IMR-90 (cell line): Measurements from ENCODE around the gene RGS3.

Experiments used
- CEBPB ChIP-seq: IDR thresholded peaks from 2 replicates; pipeline ENCODE4 v1.6.1; 2012; ENCODE audit warnings: low read depth, low read length, improper control_type of control experiment
- POLR2A ChIP-seq: IDR thresholded peaks from 2 replicates; pipeline ENCODE4 v1.6.1; 2012; ENCODE audit warnings: mild to moderate bottlenecking, low read depth, low read length
- TF ChIP-seq, protein P1 (sequence below): conservative IDR thresholded peaks from 2 replicates; pipeline ENCODE4 v1.5.1; 2012; ENCODE audit warnings: mild to moderate bottlenecking, low read depth, low read length, improper control_type of control experiment

DNA sequence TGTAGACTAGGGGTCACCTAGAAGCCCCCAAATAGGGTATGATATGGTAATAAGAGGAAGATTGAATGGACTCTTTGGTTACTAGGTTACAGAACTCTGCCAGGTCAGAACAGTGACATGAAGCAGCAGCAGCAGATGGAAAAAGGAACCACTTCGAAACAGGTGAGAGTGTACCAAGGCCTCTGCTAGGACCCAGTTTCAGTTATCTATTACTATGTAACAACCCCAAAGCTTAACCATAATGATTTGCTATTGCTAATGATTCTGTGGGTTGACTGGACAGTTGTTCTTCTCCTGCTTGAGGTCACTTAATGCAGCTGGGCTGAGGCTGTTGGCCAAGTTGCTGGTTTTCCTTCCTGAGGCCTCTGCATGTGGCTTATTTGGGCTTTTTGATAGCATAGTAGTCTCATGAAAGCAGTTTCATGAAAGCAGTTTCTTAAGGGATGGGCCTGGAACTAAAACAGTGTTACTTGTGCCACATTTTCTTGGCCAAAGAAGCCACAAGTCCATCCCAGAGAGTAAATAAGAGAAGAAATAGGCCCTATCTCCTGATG is 35.4 kb upstream of the RGS3 start:
- TF ChIP-seq POLR2A = no peak
- TF ChIP-seq, protein P1, sequence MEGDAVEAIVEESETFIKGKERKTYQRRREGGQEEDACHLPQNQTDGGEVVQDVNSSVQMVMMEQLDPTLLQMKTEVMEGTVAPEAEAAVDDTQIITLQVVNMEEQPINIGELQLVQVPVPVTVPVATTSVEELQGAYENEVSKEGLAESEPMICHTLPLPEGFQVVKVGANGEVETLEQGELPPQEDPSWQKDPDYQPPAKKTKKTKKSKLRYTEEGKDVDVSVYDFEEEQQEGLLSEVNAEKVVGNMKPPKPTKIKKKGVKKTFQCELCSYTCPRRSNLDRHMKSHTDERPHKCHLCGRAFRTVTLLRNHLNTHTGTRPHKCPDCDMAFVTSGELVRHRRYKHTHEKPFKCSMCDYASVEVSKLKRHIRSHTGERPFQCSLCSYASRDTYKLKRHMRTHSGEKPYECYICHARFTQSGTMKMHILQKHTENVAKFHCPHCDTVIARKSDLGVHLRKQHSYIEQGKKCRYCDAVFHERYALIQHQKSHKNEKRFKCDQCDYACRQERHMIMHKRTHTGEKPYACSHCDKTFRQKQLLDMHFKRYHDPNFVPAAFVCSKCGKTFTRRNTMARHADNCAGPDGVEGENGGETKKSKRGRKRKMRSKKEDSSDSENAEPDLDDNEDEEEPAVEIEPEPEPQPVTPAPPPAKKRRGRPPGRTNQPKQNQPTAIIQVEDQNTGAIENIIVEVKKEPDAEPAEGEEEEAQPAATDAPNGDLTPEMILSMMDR = no peak
- TF ChIP-seq CEBPB = no peak
